Lung (tissue), 12 donors: ENCODE data around the gene MRPS27. TPM values are rescaled to one million over a fixed set of nuclear protein-coding genes. Genes with fewer than 3 reads are reported as not detected.

Experiments
- ATAC-seq: fragments of 200-7000 bp; cut with Tn5 transposase; one replicate; pipeline ENCODE4 v1.9.1; 2020; ENCODE audit warnings: moderate number of reproducible peaks; ENCODE audit not compliant: insufficient read depth, low FRiP score
- DNase-seq, 3 donors: peaks; one replicate each; pipeline ENCODE4 v3.0.0-alpha.2; 2013 to 2017
- H3K27ac ChIP-seq, 2 donors: one replicate each; pipeline ENCODE4 v1.5.1; 2013; ENCODE audit warnings: mild to moderate bottlenecking in 2 of 2, moderate library complexity in 2 of 2, control low read depth in 1 of 2, inconsistent platforms in 1 of 2, low read depth in 1 of 2, low read length in 1 of 2
- H3K27me3 ChIP-seq, 3 donors: one replicate each; pipeline ENCODE4 v1.5.1; 2013; ENCODE audit warnings: low read length in 2 of 3; ENCODE audit not compliant: control insufficient read depth in 3 of 3, insufficient read depth in 3 of 3
- H3K36me3 ChIP-seq, 4 donors: one replicate each; pipeline ENCODE4 v1.5.1; 2013; ENCODE audit warnings: low read length in 4 of 4, mild to moderate bottlenecking in 1 of 4, moderate library complexity in 1 of 4; ENCODE audit not compliant: control insufficient read depth in 4 of 4, insufficient read depth in 4 of 4
- H3K4me1 ChIP-seq, 5 donors: one replicate each; pipeline ENCODE4 v1.5.1; 2013; ENCODE audit warnings: low read length in 5 of 5, mild to moderate bottlenecking in 2 of 5, moderate library complexity in 1 of 5; ENCODE audit not compliant: control insufficient read depth in 5 of 5, insufficient read depth in 5 of 5
- H3K4me3 ChIP-seq: one replicate; pipeline ENCODE4 v1.5.1; 2013; ENCODE audit warnings: mild to moderate bottlenecking, control low read depth, moderate library complexity
- H3K9ac ChIP-seq, 2 donors: one replicate each; pipeline ENCODE4 v1.5.1; 2013; ENCODE audit warnings: low read length in 2 of 2, control low read depth in 1 of 2; ENCODE audit not compliant: insufficient read depth in 1 of 2
- H3K9me3 ChIP-seq, 4 donors: one replicate each; pipeline ENCODE4 v1.5.1; 2013; ENCODE audit warnings: low read length in 3 of 4, mild to moderate bottlenecking in 1 of 4, moderate library complexity in 1 of 4; ENCODE audit not compliant: control insufficient read depth in 4 of 4, insufficient read depth in 3 of 4
- WGBS, 2 donors: extraction: QIAGEN DNeasy Blood & Tissue Kit; methylation state at CpG; one replicate each; pipeline ENCODE4 v1.1.7; 2013; 5-methylcytosine and 5-hydroxymethylcytosine counted together
- polyA plus RNA-seq, 2 donors: library from polyadenylated mRNA; stranded (reverse); fragments of 200-250 nt; gene quantifications; one replicate each; pipeline ENCODE4 v1.2.1, GENCODE V29; 2013
- total RNA-seq, 2 donors: library from RNA; depleted of rRNA in 1 of 2; stranded (reverse); fragments of >200 nt in 1 of 2; gene quantifications; one replicate each; pipeline ENCODE4 v1.2.1, GENCODE V29; 2014 to 2021
- TF ChIP-seq, protein P1 (sequence below): IDR thresholded peaks from 2 replicates; pipeline ENCODE4 v1.5.1; 2012; ENCODE audit warnings: mild to moderate bottlenecking; ENCODE audit errors: control extremely low read depth, extremely low read depth
- donor health status: control.
- donor health status: control.
- donor health status: Bipolar disorder and iron deficiency.
- donor health status: healthy.
- donor health status: DM: yes; HTN: yes; CAD: no.

The MRPS27 gene
- total and polyA plus RNA-seq, 4 donors: 18.8 to 84.8 (median 32.7) TPM

DNA sequence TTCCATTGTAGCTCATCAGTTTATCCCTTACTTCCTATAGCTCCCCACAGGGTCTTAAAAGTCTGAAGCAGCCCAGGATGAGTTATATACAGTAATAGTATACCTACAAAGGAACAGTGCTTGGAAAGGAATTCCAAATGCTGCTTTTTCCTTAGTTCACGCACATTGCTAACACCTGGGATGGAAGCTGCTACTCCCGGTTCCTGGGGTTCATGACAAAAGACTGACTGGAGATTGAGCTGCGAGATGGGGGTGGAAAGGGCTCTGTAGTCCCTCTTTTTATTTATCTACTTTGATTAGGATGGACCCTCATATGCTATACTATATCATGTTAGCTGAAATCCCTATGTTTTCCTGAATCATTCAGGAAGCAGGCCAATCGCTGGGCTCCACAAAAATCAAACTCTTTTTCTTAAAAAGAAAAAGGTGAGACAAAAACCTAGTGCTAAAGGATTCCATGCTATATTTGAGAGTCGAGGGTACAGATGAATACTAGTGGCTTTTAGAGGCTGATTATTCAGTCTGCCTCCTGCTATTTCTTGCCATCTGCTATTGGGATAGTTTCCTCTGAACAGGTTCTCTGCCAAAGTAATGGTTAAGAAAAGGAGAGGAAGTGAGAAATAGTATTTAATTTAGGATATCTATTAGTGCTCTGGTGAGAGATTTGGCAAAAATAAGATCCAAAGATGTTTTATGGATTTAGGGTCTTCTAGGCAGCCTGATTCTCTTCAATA is 81.2 kb downstream of the MRPS27 start:
- ATAC-seq (no peak), DNase-seq (no peak)
- no peaks in the 10 kb centered on the region for H3K9me3 ChIP-seq
- H3K9ac ChIP-seq: no peak overlapping the region
- H3K27me3 ChIP-seq: no peaks in the 10 kb centered on the region
- H3K27ac ChIP-seq: no peak overlapping the region
- peaks cover 0 to 4% (median 2%) of the 10 kb centered on the region in 4 donors for H3K36me3 ChIP-seq
- TF ChIP-seq, protein P1, sequence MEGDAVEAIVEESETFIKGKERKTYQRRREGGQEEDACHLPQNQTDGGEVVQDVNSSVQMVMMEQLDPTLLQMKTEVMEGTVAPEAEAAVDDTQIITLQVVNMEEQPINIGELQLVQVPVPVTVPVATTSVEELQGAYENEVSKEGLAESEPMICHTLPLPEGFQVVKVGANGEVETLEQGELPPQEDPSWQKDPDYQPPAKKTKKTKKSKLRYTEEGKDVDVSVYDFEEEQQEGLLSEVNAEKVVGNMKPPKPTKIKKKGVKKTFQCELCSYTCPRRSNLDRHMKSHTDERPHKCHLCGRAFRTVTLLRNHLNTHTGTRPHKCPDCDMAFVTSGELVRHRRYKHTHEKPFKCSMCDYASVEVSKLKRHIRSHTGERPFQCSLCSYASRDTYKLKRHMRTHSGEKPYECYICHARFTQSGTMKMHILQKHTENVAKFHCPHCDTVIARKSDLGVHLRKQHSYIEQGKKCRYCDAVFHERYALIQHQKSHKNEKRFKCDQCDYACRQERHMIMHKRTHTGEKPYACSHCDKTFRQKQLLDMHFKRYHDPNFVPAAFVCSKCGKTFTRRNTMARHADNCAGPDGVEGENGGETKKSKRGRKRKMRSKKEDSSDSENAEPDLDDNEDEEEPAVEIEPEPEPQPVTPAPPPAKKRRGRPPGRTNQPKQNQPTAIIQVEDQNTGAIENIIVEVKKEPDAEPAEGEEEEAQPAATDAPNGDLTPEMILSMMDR: no peak
- peaks cover 0 to 1% (median 0%) of the 10 kb centered on the region in 5 donors for H3K4me1 ChIP-seq
- 93 to 94% methylated on average over 5 of the region's 5 CpGs for WGBS, 2 donors
- no peak overlapping the region for H3K4me3 ChIP-seq

DNA sequence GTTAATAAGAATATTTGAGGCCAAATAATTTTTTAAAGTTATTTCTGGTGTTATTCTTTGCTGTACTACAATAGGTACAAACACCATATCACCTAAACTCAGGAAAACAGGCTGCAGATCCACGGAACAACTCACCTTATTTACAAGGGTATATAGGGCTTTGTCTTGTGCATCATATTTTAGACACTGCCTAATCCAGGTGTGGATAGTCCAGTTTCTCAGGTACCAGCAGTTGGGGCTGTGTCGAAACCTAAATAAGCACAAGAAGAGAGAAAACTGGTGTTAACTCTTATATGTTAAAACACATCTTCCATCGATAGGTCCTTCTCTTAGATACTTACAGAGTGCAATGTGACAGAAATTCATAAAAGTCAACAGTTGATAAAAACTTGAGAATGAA is 82.2 kb downstream of the MRPS27 start:
- TF ChIP-seq, protein P1: no peak
- Histone ChIP-seq H3K4me3 (no peak overlapping the region), H3K27ac (no peak overlapping the region), H3K4me1 (peaks cover 0 to 1% (median 0%) of the 10 kb centered on the region in 5 donors), H3K27me3 (no peaks in the 10 kb centered on the region), H3K36me3 (peaks cover 0 to 4% (median 2%) of the 10 kb centered on the region in 4 donors), H3K9ac (no peak overlapping the region), H3K9me3 (no peaks in the 10 kb centered on the region)
- DNase-seq: no peak
- ATAC-seq: no peak
- 97 to 98% methylated on average over 3 of the region's 3 CpGs for WGBS, 2 donors

DNA sequence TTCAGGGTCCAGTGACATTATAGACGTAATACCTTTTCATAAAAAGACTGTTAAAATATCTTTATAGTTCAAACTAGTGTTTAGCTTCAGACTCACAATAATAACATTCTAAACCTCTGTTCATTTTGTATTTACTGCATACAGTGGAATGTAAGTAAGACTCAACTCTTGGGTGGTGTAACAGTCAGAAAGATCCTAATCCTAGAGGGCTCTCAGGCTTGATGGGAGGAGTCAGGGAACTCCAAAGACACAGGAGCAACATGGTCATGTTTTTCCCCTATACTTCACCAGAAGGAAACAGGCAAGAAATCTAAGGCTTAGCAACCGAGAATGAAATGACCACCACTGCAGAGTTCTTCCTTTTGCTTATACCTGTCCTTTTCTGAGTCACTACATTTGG is 82.6 kb downstream of the MRPS27 start:
- ATAC-seq: no peak
- Histone ChIP-seq H3K27ac (no peak overlapping the region), H3K27me3 (no peaks in the 10 kb centered on the region), H3K4me1 (peaks cover 0 to 1% (median 0%) of the 10 kb centered on the region in 5 donors), H3K9ac (no peak overlapping the region), H3K36me3 (peaks cover 0 to 4% (median 2%) of the 10 kb centered on the region in 4 donors), H3K9me3 (no peaks in the 10 kb centered on the region), H3K4me3 (no peak overlapping the region)
- TF ChIP-seq, protein P1: no peak
- DNase-seq: no peak
- 92 to 96% methylated on average over 2 of the region's 2 CpGs for WGBS, 2 donors
